MM.1S (cell line): ENCODE results near the gene KLC4.

ENCODE experiments used
- DNase-seq: peaks from one replicate; pipeline ENCODE4 v3.0.0-alpha.2; 2015
- H2AFZ ChIP-seq: fragments of 300-600 bp; sonication (generic); 2 replicates; pipeline ENCODE4 v1.6.0; 2016; ENCODE audit warnings: antibody characterized with exemption, low read length
- H3F3A ChIP-seq: fragments of 300-600 bp; sonication (generic); 2 replicates; pipeline ENCODE4 v1.6.1; 2016; ENCODE audit warnings: mild to moderate bottlenecking, antibody characterized with exemption, low read length, moderate library complexity, mixed read lengths; ENCODE audit not compliant: insufficient read depth
- H3K27ac ChIP-seq: fragments of 300-600 bp; sonication (generic); 2 replicates; pipeline ENCODE4 v1.5.1; 2016; ENCODE audit warnings: mild to moderate bottlenecking, low read length
- H3K27me3 ChIP-seq: fragments of 300-600 bp; sonication (generic); replicated peaks from 2 replicates; pipeline ENCODE4 v1.6.0; 2016; ENCODE audit warnings: low read length; ENCODE audit not compliant: insufficient read depth
- H3K36me3 ChIP-seq: fragments of 300-600 bp; sonication (generic); replicated peaks from 2 replicates; pipeline ENCODE4 v1.6.1; 2016; ENCODE audit warnings: mild to moderate bottlenecking, low read length, mixed read lengths; ENCODE audit not compliant: insufficient read depth
- H3K4me1 ChIP-seq: fragments of 300-600 bp; sonication (generic); 2 replicates; pipeline ENCODE4 v1.6.1; 2016; ENCODE audit warnings: low read length, mixed read lengths
- H3K4me2 ChIP-seq: fragments of 300-600 bp; sonication (generic); 2 replicates; pipeline ENCODE4 v1.6.0; 2016; ENCODE audit warnings: low read depth, low read length
- H3K4me3 ChIP-seq: fragments of 300-600 bp; sonication (generic); 2 replicates; pipeline ENCODE4 v1.5.1; 2016; ENCODE audit warnings: low read length, mixed read lengths
- H3K79me2 ChIP-seq: fragments of 300-600 bp; sonication (generic); 2 replicates; pipeline ENCODE4 v1.6.1; 2016; ENCODE audit warnings: mixed run types, low read length, mixed read lengths
- H3K9ac ChIP-seq: fragments of 300-600 bp; sonication (generic); 2 replicates; pipeline ENCODE4 v1.6.1; 2016; ENCODE audit warnings: low read length, mixed read lengths
- H3K9me2 ChIP-seq: fragments of 300-600 bp; sonication (generic); replicated peaks from 2 replicates; pipeline ENCODE4 v1.6.1; 2016; ENCODE audit warnings: mild to moderate bottlenecking, low read length, mixed read lengths; ENCODE audit not compliant: insufficient read depth
- H3K9me3 ChIP-seq: fragments of 300-600 bp; sonication (generic); replicated peaks from 2 replicates; pipeline ENCODE4 v1.6.1; 2016; ENCODE audit warnings: mild to moderate bottlenecking, low read length, mixed read lengths; ENCODE audit not compliant: insufficient read depth
- H4K20me1 ChIP-seq: fragments of 300-600 bp; sonication (generic); 2 replicates; pipeline ENCODE4 v1.6.1; 2016; ENCODE audit warnings: mild to moderate bottlenecking, low read length, moderate library complexity, mixed read lengths; ENCODE audit not compliant: insufficient read depth
- CTCF ChIP-seq: fragments of 300-600 bp; sonication (generic); IDR thresholded peaks from 2 replicates; pipeline ENCODE4 v1.5.1; 2016; ENCODE audit warnings: antibody characterized with exemption, low read length, mixed read lengths
- EZH2 ChIP-seq: fragments of 300-600 bp; sonication (generic); optimal IDR thresholded peaks from 2 replicates; pipeline ENCODE3; 2017; ENCODE audit warnings: low read depth, mild to moderate bottlenecking, antibody characterized with exemption, low read length, mixed read lengths
- EZH2phosphoT487 ChIP-seq: fragments of 300-600 bp; sonication (generic); IDR thresholded peaks from 2 replicates; pipeline ENCODE4 v1.6.1; 2018; ENCODE audit warnings: antibody characterized with exemption, low read length

The KLC4 gene

GRCh38 chr6:43013097-43013842 lies 46.2 kb upstream of the KLC4 start:
- Histone ChIP-seq H3K9me2 (no peaks in the 10 kb centered on the region), H3K27ac (no peak overlapping the region), H3K4me3 (peak overlapping the region; percentile 96), H3K4me1 (peaks cover 9% of the 10 kb centered on the region; the same call in 1 of the 2 replicates), H3K27me3 (no peaks in the 10 kb centered on the region), H3F3A (no peaks in the 10 kb centered on the region), H3K4me2 (peak overlapping the region; percentile 99), H3K36me3 (no peaks in the 10 kb centered on the region; the same call in 1 of the 2 replicates), H2AFZ (peak overlapping the region; percentile 97), H3K9me3 (no peaks in the 10 kb centered on the region), H3K79me2 (peaks cover 58% of the 10 kb centered on the region), H3K9ac (peak overlapping the region; percentile 84), H4K20me1 (no peaks in the 10 kb centered on the region)
- no peak for DNase-seq
- TF ChIP-seq EZH2phosphoT487 (no peak), CTCF (no peak)

- Histone ChIP-seq H3K4me1 (peaks cover 9% of the 10 kb centered on the region; the same call in 1 of the 2 replicates), H3K4me3 (peak within 1 kb of the TSS; percentile 96)
Observed at GRCh38 chr6:43013843-43014433, 45.5 kb upstream of the KLC4 start, which contains the start of the genes KLHDC3 and MEA1. Gene KLHDC3, plus strand, starts transcription at chr6:43014249. Its CDS starts 2,944 bp downstream, at chr6:43017193. Gene MEA1, minus strand, starts transcription at chr6:43013946. Its CDS starts 133 bp downstream, at chr6:43013813.

GRCh38 chr6:43014434-43014909 lies 45.0 kb upstream of the KLC4 start:
- peak overlapping the region; percentile 78 for H3K9ac ChIP-seq
- no peak for DNase-seq
- peak overlapping the region; percentile 96 for H3K4me3 ChIP-seq
- no peaks in the 10 kb centered on the region for H3K27me3 ChIP-seq
- no peaks in the 10 kb centered on the region for H3K9me2 ChIP-seq
- H3K79me2 ChIP-seq, result peaks cover 58% of the 10 kb centered on the region
- H3K4me2 ChIP-seq, result peak overlapping the region; percentile 93
- no peaks in the 10 kb centered on the region for H4K20me1 ChIP-seq
- H3K4me1 ChIP-seq, result peaks cover 9% of the 10 kb centered on the region; the same call in 1 of the 2 replicates
- H3F3A ChIP-seq, result no peaks in the 10 kb centered on the region
- no peaks in the 10 kb centered on the region; the same call in 1 of the 2 replicates for H3K36me3 ChIP-seq
- no peak overlapping the region; the same call in 1 of the 2 replicates for H3K27ac ChIP-seq
- H2AFZ ChIP-seq, result peak overlapping the region; percentile 42; the same call in 1 of the 2 replicates
- TF ChIP-seq CTCF, result no peak
- TF ChIP-seq EZH2, result no peak
- TF ChIP-seq EZH2phosphoT487, result no peak
- no peaks in the 10 kb centered on the region for H3K9me3 ChIP-seq

More at GRCh38 chr6:43013843-43014433, 45.5 kb upstream of the KLC4 start, which contains the start of the genes KLHDC3 and MEA1:
- TF ChIP-seq CTCF, result no peak
- no peak for TF ChIP-seq EZH2
- no peak for TF ChIP-seq EZH2phosphoT487
- H4K20me1 ChIP-seq, result no peaks in the 10 kb centered on the region
- no peaks in the 10 kb centered on the region for H3K27me3 ChIP-seq
- no peaks in the 10 kb centered on the region; the same call in 1 of the 2 replicates for H3K36me3 ChIP-seq
- peaks cover 58% of the 10 kb centered on the region for H3K79me2 ChIP-seq
- H2AFZ ChIP-seq, result peak within 1 kb of the TSS; percentile 97
- peak; percentile 100 for DNase-seq
- H3K4me2 ChIP-seq, result peak within 1 kb of the TSS; percentile 99
- no peaks in the 10 kb centered on the region for H3K9me3 ChIP-seq
- H3K27ac ChIP-seq, result no peak within 1 kb of the TSS; the same call in 1 of the 2 replicates
- H3K9ac ChIP-seq, result peak within 1 kb of the TSS; percentile 84
- H3K9me2 ChIP-seq, result no peaks in the 10 kb centered on the region
- no peaks in the 10 kb centered on the region for H3F3A ChIP-seq
